ENCODE results near the gene NEK2. TPM values are rescaled to one million over a fixed set of nuclear protein-coding genes. Genes with fewer than 3 reads are reported as not detected.

Gene NEK2
- total and polyA plus RNA-seq, 2 of the 13 experiments (the other 11 are each of a cell fraction or from before 2014, with no cell fraction given): 10.9 to 40.8 TPM

DNA sequence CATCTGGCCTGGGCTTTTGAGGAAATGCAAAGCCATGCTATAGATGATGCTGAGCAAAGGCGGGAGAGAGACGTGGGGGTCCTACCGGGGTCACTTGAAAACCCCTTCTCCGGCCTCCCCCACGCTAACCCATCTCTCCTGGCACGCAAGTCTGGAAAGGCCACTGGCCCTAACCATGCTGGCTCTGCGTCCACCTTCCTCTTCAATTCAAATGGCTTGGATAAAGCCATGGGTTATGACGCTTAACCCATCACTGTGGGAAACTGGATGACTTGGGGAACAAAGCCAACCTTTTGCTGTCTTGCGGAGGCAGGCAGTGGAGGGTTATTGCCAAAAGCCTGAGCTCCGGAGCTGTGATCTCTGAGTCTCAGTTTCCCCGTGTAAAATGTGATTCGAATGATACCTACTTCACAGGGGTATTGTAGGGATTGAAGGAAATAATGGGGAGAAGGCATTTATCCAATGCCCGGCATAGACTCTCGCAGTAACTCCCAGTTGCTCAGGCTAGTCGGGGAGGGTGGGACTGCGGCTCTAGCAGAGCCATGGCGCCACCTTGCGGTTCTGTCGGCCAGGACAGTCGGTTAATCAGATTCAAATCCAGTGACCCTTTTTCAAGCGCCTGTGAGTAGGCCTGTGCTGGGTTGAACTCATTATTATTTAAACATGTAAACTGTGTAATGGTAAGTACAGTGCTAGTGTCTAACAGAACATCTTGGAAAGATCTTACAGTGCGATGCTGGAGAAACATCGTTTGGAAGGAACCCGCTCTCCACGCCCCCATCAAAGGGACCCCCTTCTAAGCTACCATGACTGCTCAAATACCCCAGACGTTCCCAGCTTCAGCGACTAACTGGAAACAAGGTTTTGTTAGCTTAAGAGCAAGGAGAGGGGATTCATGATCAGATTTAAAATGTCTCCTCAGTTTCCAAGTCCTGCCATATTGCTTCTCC, 20.3 kb downstream of the NEK2 start (continued):
- peak; percentile 62; the same call in 1 of the 2 replicates for TF ChIP-seq ZBED4 (CRISPR knock-in tag; IDR thresholded peaks at IDR 0.05; ENCODE audit: borderline replicate concordance)
- no peak for TF ChIP-seq TAF15 (IDR thresholded peaks at IDR 0.05; ENCODE audit: low read depth, low read length, poor library complexity, severe bottlenecking)
- peak; percentile 28; the same call in 1 of the 2 replicates for TF ChIP-seq KDM3A (CRISPR knock-in tag; IDR thresholded peaks at IDR 0.05; ENCODE audit: low read depth)
- TF ChIP-seq ZNF607 (CRISPR knock-in tag; IDR thresholded peaks at IDR 0.05; ENCODE audit: borderline replicate concordance): no peak
- no peak for TF ChIP-seq MLLT10 (CRISPR knock-in tag; IDR thresholded peaks at IDR 0.05)
- TF ChIP-seq ZNF772 (CRISPR knock-in tag; IDR thresholded peaks at IDR 0.05): no peak
- no peak for TF ChIP-seq ZSCAN29 (CRISPR knock-in tag; conservative IDR thresholded peaks at IDR 0.05)
- no peak for TF ChIP-seq HINFP (CRISPR knock-in tag; IDR thresholded peaks at IDR 0.05; ENCODE audit: low read depth)
- TF ChIP-seq ARID5B (CRISPR knock-in tag; IDR thresholded peaks at IDR 0.05): peak; percentile 35; the same call in 1 of the 2 replicates
- TF ChIP-seq FOXM1 (CRISPR knock-in tag; IDR thresholded peaks at IDR 0.05): no peak
- TF ChIP-seq ZNF510 (CRISPR knock-in tag; IDR thresholded peaks at IDR 0.05; ENCODE audit: low read depth): no peak
- no peak for TF ChIP-seq ATM (IDR thresholded peaks at IDR 0.05; ENCODE audit: borderline replicate concordance)
- TF ChIP-seq MYNN (CRISPR knock-in tag; IDR thresholded peaks at IDR 0.05; ENCODE audit: low read depth): no peak
- TF ChIP-seq MLXIP (CRISPR knock-in tag; IDR thresholded peaks at IDR 0.05; ENCODE audit: borderline replicate concordance): no peak
- TF ChIP-seq ZNF292 (CRISPR knock-in tag; IDR thresholded peaks at IDR 0.05; ENCODE audit: borderline replicate concordance, low read depth): 0 out of 2 replicates have a peak, but pooled peaks have one; percentile 33

Data from HepG2 (cell line).